ENCODE data around the gene NOX5. TPM values are rescaled to one million over a fixed set of nuclear protein-coding genes. Genes with fewer than 3 reads are reported as not detected.

Gene NOX5
- total and polyA plus RNA-seq, 2 of the 4 experiments (the other 2 are of a cell fraction) = 0.07 TPM; not detected in 1

DNA sequence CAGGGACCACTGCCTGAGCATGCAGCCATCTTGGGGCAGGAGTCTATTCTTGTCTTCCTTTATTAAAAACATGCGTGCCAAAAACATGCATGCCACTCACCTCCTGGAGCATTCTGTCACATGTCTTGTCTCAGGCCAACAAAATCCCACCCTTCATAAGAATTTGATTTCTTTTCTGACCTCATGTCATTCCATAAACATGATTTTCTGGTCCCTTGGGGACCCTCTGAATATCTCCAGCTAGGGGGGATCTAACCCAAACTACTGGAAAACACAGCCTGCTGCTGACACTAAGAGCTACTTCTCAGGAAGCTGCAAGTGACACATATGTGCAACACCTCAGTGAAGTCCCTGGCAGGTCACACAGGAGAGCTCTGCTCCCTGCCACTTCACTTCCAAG lies 26.8 kb upstream of the NOX5 start:
- no peak overlapping the region for H3K4me3 ChIP-seq (ENCODE audit: insufficient read depth, low read depth, low read length)

More for the DNA sequence above, 26.8 kb upstream of the NOX5 start:
- no peaks in the 10 kb centered on the region for H3K4me1 ChIP-seq (ENCODE audit: control insufficient read depth, insufficient read depth, low read length)
- H3K9me1 ChIP-seq (ENCODE audit: insufficient read depth, low read length) = no peaks in the 10 kb centered on the region
- H3K4me2 ChIP-seq (ENCODE audit: low read depth, low read length) = no peak overlapping the region
- peaks cover 41% of the 10 kb centered on the region for H3K27me3 ChIP-seq (ENCODE audit: control insufficient read depth, insufficient read depth, low read length)
- ChIA-PET POLR2A (ENCODE audit: unreplicated experiment) (no interaction called here), CTCF (no interaction called here)
- no peak overlapping the region for H2BK120ac ChIP-seq (ENCODE audit: low read depth, low read length)
- H4K91ac ChIP-seq (ENCODE audit: insufficient read depth, low read depth, low read length) = no peak overlapping the region
- H3K4ac ChIP-seq (ENCODE audit: low read depth, low read length) = no peak overlapping the region
- no peak overlapping the region for H4K8ac ChIP-seq (ENCODE audit: low read depth in 2 of 2, low read length in 2 of 2)
- TF ChIP-seq RFX5 (IDR thresholded peaks at IDR 0.05; ENCODE audit: low read depth, low read length) (no peak), BHLHE40 (IDR thresholded peaks at IDR 0.05; ENCODE audit: low read depth, low read length) (no peak), CEBPB (IDR thresholded peaks at IDR 0.05; ENCODE audit: low read depth, low read length) (no peak), NFE2L2 (IDR thresholded peaks at IDR 0.05; ENCODE audit: low read depth, low read length) (no peak)
- H3K23ac ChIP-seq (ENCODE audit: low read depth, low read length) = no peak overlapping the region
- BruUV-seq (replicated peaks) = no TSS peak
- dilution Hi-C loops (cut with HindIII; ENCODE audit: low sequenced_read_pairs, unreplicated experiment) = no loop called here
- H2AFZ ChIP-seq (replicated peaks; ENCODE audit: low read length, poor library complexity) = no peak overlapping the region
- no peak overlapping the region for H2BK20ac ChIP-seq (ENCODE audit: low read depth, low read length)
- no peak overlapping the region for H2BK15ac ChIP-seq (ENCODE audit: low read depth, low read length)
- H3K56ac ChIP-seq (ENCODE audit: extremely low read depth, insufficient read depth, low read length) = no peak overlapping the region
- no peak for DNase-seq
- no peak overlapping the region for H3K14ac ChIP-seq (replicated peaks; ENCODE audit: low read depth, low read length)
- no peak overlapping the region for H3K18ac ChIP-seq (ENCODE audit: low read depth, low read length)
- H3K36me3 ChIP-seq (ENCODE audit: control insufficient read depth, insufficient read depth, low read length) = no peaks in the 10 kb centered on the region
- H2AK9ac ChIP-seq (replicated peaks; ENCODE audit: low read depth, low read length, poor library complexity) = no peak overlapping the region
- H3K79me1 ChIP-seq (ENCODE audit: low read depth in 1 of 2, low read length in 2 of 2) = no peaks in the 10 kb centered on the region
- H3K27ac ChIP-seq (ENCODE audit: insufficient read depth, low read length) = no peak overlapping the region
- no peak overlapping the region for H2BK5ac ChIP-seq (ENCODE audit: low read depth, low read length, poor library complexity, severe bottlenecking)
- intact Hi-C loops (cut with micrococcal nuclease) = no loop called here
- in situ Hi-C loops (cut with MboI; ENCODE audit: low sequenced_read_pairs) = no loop called here
- no peak overlapping the region for H2AK5ac ChIP-seq (ENCODE audit: low read depth, low read length)
- WGBS, 2 experiments (ENCODE audit: extremely low coverage in 2 of 2, insufficient read length in 1 of 2) = 86% methylated on average over 1 of the region's 1 CpG; no CpG with 5 or more reads in 1 of the 2 experiments
- no peaks in the 10 kb centered on the region for H4K20me1 ChIP-seq (ENCODE audit: insufficient read depth, low read length)
- ATAC-seq (ENCODE audit: low read depth) = no peak
- H4K5ac ChIP-seq (ENCODE audit: low read depth, low read length) = no peak overlapping the region
- H3K9me3 ChIP-seq (ENCODE audit: control insufficient read depth, insufficient read depth, low read length) = no peaks in the 10 kb centered on the region
- no peak overlapping the region for H3K9ac ChIP-seq (ENCODE audit: low read depth, low read length)
